ENCODE measurements around the gene IL21R. TPM values are rescaled to one million over a fixed set of nuclear protein-coding genes. Genes with fewer than 3 reads are reported as not detected.
A peak's percentile ranks its signal among the peaks of the same experiment; 100 is the strongest.

IL21R gene
- total and polyA plus RNA-seq, 2 donors (not counting 3 experiments of a cell fraction or from before 2014, with no cell fraction given), result 0.03 TPM; not detected in 1

GRCh38 chr16:27474921-27475320 is 72.9 kb downstream of the IL21R start:
- TF ChIP-seq EZH2 (IDR thresholded peaks at IDR 0.05; ENCODE audit: borderline replicate concordance, low read depth, low read length, severe bottlenecking) (no peak), POLR2A (IDR thresholded peaks at IDR 0.05; ENCODE audit: low read depth, low read length) (no peak), GATA2 (IDR thresholded peaks at IDR 0.05; ENCODE audit: insufficient read depth, insufficient read length, low read depth, low read length) (no peak), POLR2AphosphoS5 (IDR thresholded peaks at IDR 0.05; ENCODE audit: insufficient read depth, low read depth, low read length) (no peak), JUN (IDR thresholded peaks at IDR 0.05; ENCODE audit: borderline replicate concordance, insufficient read depth, insufficient read length, low read depth) (no peak), CTCF (IDR thresholded peaks at IDR 0.05; ENCODE audit: extremely low read depth in 1 of 2, insufficient read depth in 1 of 2, low read depth in 1 of 2, low read length in 2 of 2) (no peak), FOS (IDR thresholded peaks at IDR 0.05; ENCODE audit: borderline replicate concordance, insufficient read depth, low read length) (no peak), MYC (IDR thresholded peaks at IDR 0.05; ENCODE audit: low read depth, low read length) (no peak), MAX (IDR thresholded peaks at IDR 0.05; ENCODE audit: insufficient read depth, insufficient read length) (no peak)
- ChIA-PET CTCF (no interaction called here), POLR2A (no interaction called here)
- Histone ChIP-seq H3K9me1 (replicated peaks; ENCODE audit: control insufficient read depth, extremely low read depth, insufficient read depth, low read length) (no peaks in the 10 kb centered on the region), H3K27me3 (ENCODE audit: control insufficient read depth in 2 of 2, insufficient read depth in 2 of 2, low read length in 2 of 2) (no peaks in the 10 kb centered on the region), H4K20me1 (replicated peaks; ENCODE audit: control insufficient read depth, extremely low read depth, insufficient read depth, low read length) (no peaks in the 10 kb centered on the region), H3K4me2 (ENCODE audit: insufficient read depth, low read length) (no peak overlapping the region), H3K9ac (replicated peaks; ENCODE audit: extremely low read depth, insufficient read depth, low read length) (no peak overlapping the region), H3K4me1 (ENCODE audit: control insufficient read depth, extremely low read depth, insufficient read depth, low read length) (peaks cover 35% of the 10 kb centered on the region), H3K36me3 (ENCODE audit: control insufficient read depth in 2 of 2, extremely low read depth in 1 of 2, insufficient read depth in 2 of 2, low read length in 2 of 2) (peaks cover 25 to 30% of the 10 kb centered on the region in 2 experiments), H3K79me2 (ENCODE audit: control insufficient read depth, insufficient read depth, low read length) (no peaks in the 10 kb centered on the region), H3K4me3 (replicated peaks in 1 of 3; ENCODE audit: insufficient read depth in 1 of 3, low read depth in 1 of 3, low read length in 3 of 3) (no peak overlapping the region), H3K27ac (ENCODE audit: insufficient read depth, low read depth, low read length) (peak overlapping the region; percentile 76), H3K9me3 (replicated peaks; ENCODE audit: control insufficient read depth, insufficient read depth, low read length) (no peaks in the 10 kb centered on the region), H2AFZ (ENCODE audit: low read depth, low read length) (no peak overlapping the region)
- intact Hi-C loops (cut with micrococcal nuclease), result no loop called here
- dilution Hi-C loops (cut with MboI; ENCODE audit: extremely low pct_ligation_motif_present, low sequenced_read_pairs), result no loop called here
- FAIRE-seq (no peak), DNase-seq (ENCODE audit: low read depth, low spot score) (no peak)
- BruUV-seq (replicated peaks), result no TSS peak
